Measurements from ENCODE around the gene CDH11.

GRCh38 chr16:65123396-65124211 is 1.7 kb upstream of the CDH11 start:
- TF ChIP-seq EZH2phosphoT487 (IDR thresholded peaks at IDR 0.05; ENCODE audit: borderline replicate concordance) (no peak), CTCF (conservative IDR thresholded peaks at IDR 0.05; ENCODE audit: low read length) (no peak)

All from Loucy (cell line).